Small intestine (tissue), 7 donors: ENCODE data around the gene FOXRED2. TPM values are rescaled to one million over a fixed set of nuclear protein-coding genes. Genes with fewer than 3 reads are reported as not detected.
A peak's percentile ranks its signal among the peaks of the same experiment; 100 is the strongest.

Experiments
- DNase-seq, 2 donors: peaks; one replicate each; pipeline versions ENCODE4 v3.0.0 to v3.0.0-alpha.2; 2013
- FAIRE-seq: peaks from 2 replicates; lab custom pipeline; 2012; peaks lifted over from hg19 to GRCh38; lab: Jason Lieb, UNC
- H3K27ac ChIP-seq, 3 donors: one replicate each; pipeline ENCODE4 v1.5.1; 2013; ENCODE audit warnings: low read length in 2 of 3, mild to moderate bottlenecking in 2 of 3, control low read depth in 1 of 3, inconsistent platforms in 1 of 3, low read depth in 1 of 3, moderate library complexity in 1 of 3
- H3K27me3 ChIP-seq, 3 donors: one replicate each; pipeline ENCODE4 v1.6.1; 2013; ENCODE audit warnings: low read length in 3 of 3, inconsistent platforms in 1 of 3; ENCODE audit not compliant: control insufficient read depth in 3 of 3, insufficient read depth in 3 of 3
- H3K36me3 ChIP-seq, 3 donors: one replicate each; pipeline ENCODE4 v1.6.1; 2013; ENCODE audit warnings: low read length in 3 of 3, inconsistent platforms in 1 of 3, low read depth in 1 of 3, mild to moderate bottlenecking in 1 of 3, moderate library complexity in 1 of 3; ENCODE audit not compliant: control insufficient read depth in 3 of 3, insufficient read depth in 2 of 3
- H3K4me1 ChIP-seq, 3 donors: one replicate each; pipeline ENCODE4 v1.6.1; 2013; ENCODE audit warnings: low read length in 2 of 3, inconsistent platforms in 1 of 3, low read depth in 1 of 3, mild to moderate bottlenecking in 1 of 3, moderate library complexity in 1 of 3; ENCODE audit not compliant: control insufficient read depth in 3 of 3, insufficient read depth in 2 of 3
- H3K4me3 ChIP-seq, 3 donors: one replicate each; pipeline ENCODE4 v1.5.1; 2013; ENCODE audit warnings: low read length in 3 of 3, control low read depth in 1 of 3, inconsistent platforms in 1 of 3, low read depth in 1 of 3, mild to moderate bottlenecking in 1 of 3, moderate library complexity in 1 of 3
- H3K9me3 ChIP-seq, 2 donors: one replicate each; pipeline ENCODE4 v1.6.1; 2013; ENCODE audit warnings: low read depth in 1 of 2, low read length in 1 of 2; ENCODE audit not compliant: control insufficient read depth in 2 of 2, insufficient read depth in 1 of 2
- WGBS, 3 donors: extraction: QIAGEN DNeasy Blood & Tissue Kit; methylation state at CpG; one replicate each; pipeline ENCODE4 v1.1.7; 2013; 5-methylcytosine and 5-hydroxymethylcytosine counted together
- polyA plus RNA-seq, 4 donors: library from polyadenylated mRNA; stranded (reverse) in 3 of 4; unstranded in 1 of 4; fragments of 200-250 nt in 3 of 4; fragments of 120-200 nt in 1 of 4; gene quantifications; one replicate each; pipeline versions ENCODE4 v1.2.1 to v1.2.3, GENCODE V29; 2013
- donor health status: healthy with polysubstance abuse.
- donor health status: control.
- donor health status: control.
- donor health status: Bipolar disorder and iron deficiency.
- donor health status: healthy.

Gene FOXRED2
- polyA plus RNA-seq, 4 donors: 0.67 to 14.2 (median 3.1) TPM

DNA sequence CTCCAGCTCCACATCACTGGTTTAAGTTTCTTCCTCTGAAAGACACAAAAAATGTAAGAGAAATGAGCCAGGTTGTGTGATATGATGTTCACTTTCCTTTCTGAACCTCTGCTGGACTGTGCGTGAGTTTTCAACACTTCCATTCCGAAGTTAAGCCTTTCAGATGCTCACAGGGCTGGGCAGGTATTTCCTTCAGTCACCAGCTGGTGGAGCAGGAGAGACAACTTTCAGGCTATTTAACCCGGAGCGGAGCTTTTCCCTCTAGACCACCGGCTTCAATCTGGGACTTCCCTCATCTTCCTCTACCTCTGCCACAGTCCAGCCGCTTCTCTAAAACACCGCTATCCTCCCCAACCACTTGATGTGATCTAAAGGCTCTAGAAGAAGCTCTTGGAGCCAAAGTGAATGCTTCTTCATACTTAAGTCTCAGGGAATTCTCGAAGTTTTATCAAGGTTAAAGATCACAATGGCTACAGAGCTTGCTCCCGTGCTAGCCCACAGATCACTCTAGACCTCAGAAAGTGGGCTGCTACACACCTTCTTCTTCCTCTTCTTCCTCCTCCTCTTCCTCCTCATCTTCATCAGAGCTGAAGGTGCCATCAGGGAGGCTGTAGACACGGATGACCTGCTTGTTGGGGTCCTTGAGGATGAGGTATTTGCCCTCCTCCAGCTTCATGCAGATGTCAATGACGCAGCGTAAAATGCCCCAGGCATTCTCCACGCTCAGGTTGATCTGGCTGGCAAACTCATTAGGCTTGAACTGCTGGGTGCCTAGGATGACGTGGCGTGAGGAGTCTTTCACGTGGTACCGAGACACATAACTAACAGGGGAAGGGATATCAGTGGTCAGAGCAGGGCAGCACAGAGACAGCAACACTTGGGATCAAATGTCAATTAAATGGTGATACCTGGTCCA lies 4.4 kb upstream of the FOXRED2 start:
- H3K36me3 ChIP-seq: peaks cover 29 to 59% (median 34%) of the 10 kb centered on the region in 3 donors
- no peak overlapping the region for H3K4me3 ChIP-seq
- no peak for FAIRE-seq

DNA sequence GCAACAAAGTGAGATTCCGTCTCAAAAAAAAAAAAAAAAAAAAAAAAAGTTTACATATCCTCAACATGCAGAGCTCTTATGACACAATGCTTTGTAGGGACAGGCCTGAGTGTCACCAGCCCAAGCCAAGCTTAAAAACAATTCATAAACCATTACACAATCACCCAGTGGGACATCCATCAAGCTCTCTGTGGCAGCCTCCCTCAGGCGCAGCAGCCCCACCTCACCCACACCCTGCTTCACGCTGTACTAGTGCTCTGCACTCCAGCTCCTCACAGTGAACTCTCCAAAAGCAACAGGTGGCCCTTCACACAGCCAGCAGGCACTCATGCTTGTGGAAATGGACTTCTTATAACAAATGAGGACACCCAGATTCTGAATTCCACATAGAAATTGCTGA lies 3.5 kb upstream of the FOXRED2 start:
- H3K4me3 ChIP-seq: no peak overlapping the region
- no peak for DNase-seq
- H3K27me3 ChIP-seq: no peaks in the 10 kb centered on the region
- H3K36me3 ChIP-seq: peaks cover 21 to 58% (median 26%) of the 10 kb centered on the region in 3 donors
- H3K27ac ChIP-seq: no peak overlapping the region
- FAIRE-seq: no peak
- peaks cover 2 to 18% (median 6%) of the 10 kb centered on the region in 3 donors for H3K4me1 ChIP-seq
- WGBS, 3 donors: 73 to 89% (median 89%) methylated on average over 2 to 3 of the region's 3 CpGs
- peaks cover 0 to 7% of the 10 kb centered on the region in 2 donors for H3K9me3 ChIP-seq

More for the DNA sequence above, 4.4 kb upstream of the FOXRED2 start:
- Histone ChIP-seq H3K27me3 (no peaks in the 10 kb centered on the region), H3K4me1 (peaks cover 2 to 11% (median 6%) of the 10 kb centered on the region in 3 donors), H3K9me3 (peaks cover 0 to 4% of the 10 kb centered on the region in 2 donors), H3K27ac (no peak overlapping the region)
- peak; percentile 40 to 62 for DNase-seq
- 66 to 68% (median 67%) methylated on average over 17 of the region's 17 CpGs for WGBS, 3 donors

DNA sequence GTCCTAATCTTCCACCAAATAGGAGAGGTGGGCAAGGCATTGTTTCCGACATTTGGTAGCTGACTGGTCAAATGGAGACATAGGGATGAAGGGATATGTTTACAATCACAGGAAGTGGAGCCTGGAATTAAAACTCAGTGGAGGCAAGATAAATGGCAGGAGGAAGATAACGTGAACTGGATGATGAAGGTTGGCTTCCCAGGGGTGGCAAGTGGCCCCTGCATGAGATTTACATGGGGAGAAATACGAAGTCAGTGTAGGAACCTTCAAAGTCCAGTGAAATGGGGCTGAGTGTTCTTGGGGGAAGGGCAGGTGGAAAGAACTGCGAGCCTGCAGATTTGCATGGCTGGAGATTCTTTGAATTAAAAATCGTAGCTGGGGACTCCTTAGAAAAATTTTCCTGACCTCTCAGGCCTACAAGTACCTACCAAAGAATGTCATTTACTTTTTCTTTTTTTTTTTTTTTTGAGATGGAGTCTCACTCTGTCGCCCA lies 724 bp upstream of the FOXRED2 start:
- H3K4me1 ChIP-seq: peaks cover 2 to 28% (median 6%) of the 10 kb centered on the region in 3 donors
- no peak for DNase-seq
- H3K36me3 ChIP-seq: peaks cover 6 to 44% (median 8%) of the 10 kb centered on the region in 3 donors
- peaks cover 0 to 7% of the 10 kb centered on the region in 2 donors for H3K9me3 ChIP-seq
- H3K4me3 ChIP-seq: no peak overlapping the region
- no peaks in the 10 kb centered on the region for H3K27me3 ChIP-seq
- H3K27ac ChIP-seq: peak overlapping the region in 2 of 3 donors; percentile 32 to 57
- FAIRE-seq: no peak
- WGBS, 3 donors: 80 to 87% (median 82%) methylated on average over 5 to 6 of the region's 6 CpGs

GRCh38 chr22:36505998-36506635 lies 723 bp downstream of the FOXRED2 start:
- FAIRE-seq (no peak), DNase-seq (no peak)

DNA sequence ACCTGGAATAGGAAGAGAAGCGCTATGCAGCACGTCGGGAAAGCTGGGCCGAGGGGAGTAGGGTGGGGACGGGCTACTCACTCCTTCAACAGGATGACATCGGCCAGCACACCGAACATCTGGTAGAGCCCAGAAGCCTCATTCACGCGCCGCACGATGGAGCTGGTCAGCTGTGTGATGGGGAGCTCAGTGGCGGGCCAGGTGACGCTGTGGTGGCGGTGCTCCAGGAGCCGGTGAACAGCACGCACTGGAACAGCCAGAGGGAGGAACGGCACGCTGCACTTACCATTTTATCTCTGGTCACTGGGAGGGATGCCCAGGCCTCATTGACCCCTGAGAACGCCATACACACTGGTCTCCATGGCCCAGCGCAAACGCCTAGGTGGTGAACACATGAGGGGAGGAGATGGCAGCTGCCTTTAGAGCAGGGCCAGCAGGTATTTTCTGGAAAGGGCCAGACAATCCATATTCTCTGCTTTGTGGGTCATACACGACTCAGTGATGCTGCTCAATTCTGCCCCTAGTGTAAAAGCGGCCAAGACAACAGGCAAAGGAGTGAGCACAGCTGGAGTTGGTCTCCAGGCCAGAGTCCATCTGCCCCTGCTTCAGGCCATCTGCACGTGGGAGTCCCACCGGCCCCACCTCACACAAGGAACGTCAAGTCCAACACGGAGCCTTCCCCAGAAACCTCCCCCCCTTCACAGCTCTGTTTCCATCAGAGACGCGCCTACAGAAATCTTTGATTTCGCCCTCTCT lies 8.8 kb downstream of the FOXRED2 start:
- no peak overlapping the region for H3K27ac ChIP-seq
- 90 to 93% (median 91%) methylated on average over 30 of the region's 30 CpGs for WGBS, 3 donors
- no peaks in the 10 kb centered on the region for H3K9me3 ChIP-seq
- no peak for FAIRE-seq
- no peak for DNase-seq
- H3K4me3 ChIP-seq: no peak overlapping the region
- peaks cover 0 to 68% (median 4%) of the 10 kb centered on the region in 3 donors for H3K36me3 ChIP-seq
- H3K4me1 ChIP-seq: no peaks in the 10 kb centered on the region
- no peaks in the 10 kb centered on the region for H3K27me3 ChIP-seq

More at GRCh38 chr22:36505998-36506635, 723 bp downstream of the FOXRED2 start:
- peak overlapping the region in 1 of 3 donors; percentile 30 for H3K4me3 ChIP-seq
- H3K4me1 ChIP-seq: peaks cover 2 to 28% (median 6%) of the 10 kb centered on the region in 3 donors
- no peaks in the 10 kb centered on the region for H3K27me3 ChIP-seq
- H3K27ac ChIP-seq: peak overlapping the region in 1 of 3 donors; percentile 17
- WGBS, 3 donors: 88 to 95% (median 92%) methylated on average over 59 to 60 of the region's 60 CpGs
- peaks cover 0 to 7% of the 10 kb centered on the region in 2 donors for H3K9me3 ChIP-seq
- peaks cover 2 to 36% (median 2%) of the 10 kb centered on the region in 3 donors for H3K36me3 ChIP-seq

DNA sequence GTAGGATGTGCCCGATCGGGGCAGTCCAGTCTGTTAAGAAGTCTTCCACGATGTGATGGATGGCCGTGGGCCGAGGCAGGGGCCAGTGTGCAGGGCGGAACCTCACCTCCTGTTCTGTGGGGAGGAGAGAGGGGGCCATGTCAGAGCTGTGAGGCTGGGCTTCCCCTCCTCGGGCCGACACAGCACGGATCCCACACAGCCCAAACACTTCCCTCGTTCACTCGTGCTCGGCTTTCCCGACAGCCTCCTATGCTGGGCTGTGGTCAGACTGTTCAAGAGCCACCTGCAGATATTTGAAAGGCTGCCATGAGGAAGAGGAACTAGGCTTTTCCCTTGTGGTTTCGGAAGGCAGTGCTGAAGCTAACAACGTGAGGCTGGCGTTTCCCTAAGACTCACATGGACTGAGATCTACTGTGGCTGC lies 13.1 kb downstream of the FOXRED2 start:
- WGBS, 3 donors: 66 to 86% (median 73%) methylated on average over 16 of the region's 16 CpGs
- no peak for FAIRE-seq
- H3K4me1 ChIP-seq: no peaks in the 10 kb centered on the region
- no peak overlapping the region for H3K4me3 ChIP-seq
- peaks cover 0 to 81% (median 4%) of the 10 kb centered on the region in 3 donors for H3K36me3 ChIP-seq
- no peak for DNase-seq
- peak overlapping the region in 1 of 3 donors; percentile 5 for H3K27ac ChIP-seq
- H3K27me3 ChIP-seq: no peaks in the 10 kb centered on the region
- no peaks in the 10 kb centered on the region for H3K9me3 ChIP-seq

DNA sequence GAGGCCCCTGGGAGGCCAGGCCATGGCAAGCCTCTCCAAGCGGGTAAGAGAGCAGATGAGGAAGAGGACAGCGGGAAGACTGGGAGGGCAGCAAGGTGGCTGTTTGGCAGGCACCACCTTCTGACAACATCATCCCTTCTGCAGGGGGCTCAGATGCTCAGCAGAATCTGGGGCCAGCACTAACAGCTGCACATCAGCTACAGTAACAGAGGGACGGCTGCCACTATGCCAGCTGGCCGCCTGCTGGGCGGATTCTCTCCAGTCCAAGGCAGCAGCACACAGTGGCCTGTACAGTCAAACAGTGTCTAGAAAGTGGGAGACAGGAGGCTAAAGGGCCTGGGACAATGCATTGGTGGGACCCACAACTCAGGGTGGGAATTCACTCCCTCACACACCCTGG lies 14.7 kb downstream of the FOXRED2 start:
- DNase-seq: no peak
- H3K4me3 ChIP-seq: no peak overlapping the region
- H3K9me3 ChIP-seq: peaks cover 0 to 2% of the 10 kb centered on the region in 2 donors
- no peak for FAIRE-seq
- WGBS, 3 donors: 79 to 96% (median 96%) methylated on average over 5 of the region's 5 CpGs
- no peaks in the 10 kb centered on the region for H3K27me3 ChIP-seq
- H3K4me1 ChIP-seq: no peaks in the 10 kb centered on the region
- H3K27ac ChIP-seq: no peak overlapping the region
- H3K36me3 ChIP-seq: peaks cover 0 to 72% (median 0%) of the 10 kb centered on the region in 3 donors
